Activated CD4-positive, alpha-beta T cell treated with anti-CD3 and anti-CD28 coated beads, Interleukin-10, Interleukin-2, amounts not matched to agents 100 ng/mL and 50 ng/mL, durations not matched to agents 16 hours and 8 hours (primary cell): ENCODE measurements around the gene TMA16.
A peak's percentile ranks its signal among the peaks of the same experiment; 100 is the strongest.
"Not testable (repeated sequence)": the region's sequence is repeated elsewhere in the genome, so short reads cannot be mapped to it uniquely, and the experiment has no call there.

Experiments used
- DNase-seq: peaks from one replicate; pipeline ENCODE4 v3.0.0-alpha.2; 2020

The TMA16 gene

DNA sequence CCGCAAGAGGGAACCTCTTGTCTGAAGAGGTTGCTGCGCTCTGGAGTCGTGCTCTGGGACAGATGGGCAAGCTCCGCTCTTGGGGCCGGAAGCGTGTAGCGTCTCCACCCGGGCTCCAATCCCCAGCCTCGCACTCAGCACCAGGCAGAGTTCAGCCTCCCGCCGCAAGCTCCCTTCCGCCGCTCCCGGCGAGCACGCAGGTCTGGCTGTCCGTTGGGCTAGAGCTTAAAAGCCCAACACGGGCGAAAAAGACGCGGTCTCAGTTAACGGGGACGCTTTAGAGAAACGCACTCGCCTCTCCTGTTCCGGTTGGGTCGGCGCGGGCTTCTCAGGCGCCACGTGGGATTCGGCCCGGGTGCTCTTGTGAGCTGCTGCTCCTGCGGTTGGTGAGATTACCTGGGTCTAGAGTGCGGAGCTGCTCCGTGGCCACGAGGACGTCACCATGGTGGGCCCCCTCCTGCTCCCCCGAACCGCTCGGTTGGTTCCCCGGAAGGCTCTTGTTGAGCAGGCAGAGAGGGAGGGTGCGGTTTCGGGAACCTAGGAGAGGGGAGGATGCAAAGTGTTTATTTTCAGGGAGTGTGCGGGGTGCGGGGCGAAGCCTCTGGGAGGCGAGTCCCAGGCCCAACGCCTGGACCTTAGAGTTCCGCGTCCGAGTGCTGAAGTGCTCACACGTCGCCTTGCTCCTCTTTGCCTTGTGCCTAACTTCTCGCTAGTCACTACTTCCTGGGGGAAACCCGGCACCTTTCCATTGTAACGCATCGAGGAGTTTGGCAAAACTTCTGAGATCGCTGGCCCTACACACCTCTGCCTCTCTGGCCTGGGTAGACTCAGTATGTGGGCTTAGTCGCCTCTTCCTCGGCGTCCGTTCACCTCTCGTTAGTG lies at the start of gene TMA16:
TMA16 (plus strand) TSS at position 331 of the 882 bp plus-strand sequence; CDS start at position 443, 112 bp downstream.
- peak; percentile 95 for DNase-seq

DNA sequence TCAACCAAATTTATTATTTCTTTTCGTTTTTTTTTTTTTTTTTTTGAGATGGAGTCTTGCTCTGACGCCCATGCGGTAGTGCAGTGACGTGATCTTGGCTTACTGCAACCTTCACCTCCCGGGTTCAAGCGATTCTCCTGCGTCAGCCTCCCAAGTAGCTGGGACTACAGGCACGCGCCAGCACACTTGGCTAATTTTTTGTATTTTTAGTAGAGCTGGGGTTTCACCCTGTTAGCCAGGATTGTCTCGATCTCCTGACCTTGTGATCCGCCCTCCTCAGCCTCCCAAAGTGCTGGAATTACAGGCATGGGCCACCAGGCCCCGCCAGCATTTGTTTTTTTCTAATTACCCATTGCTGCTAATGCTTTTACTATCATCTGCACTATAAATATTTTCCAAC lies 47.5 kb upstream of the TMA16 start:
- not testable (repeated sequence) for DNase-seq

DNA sequence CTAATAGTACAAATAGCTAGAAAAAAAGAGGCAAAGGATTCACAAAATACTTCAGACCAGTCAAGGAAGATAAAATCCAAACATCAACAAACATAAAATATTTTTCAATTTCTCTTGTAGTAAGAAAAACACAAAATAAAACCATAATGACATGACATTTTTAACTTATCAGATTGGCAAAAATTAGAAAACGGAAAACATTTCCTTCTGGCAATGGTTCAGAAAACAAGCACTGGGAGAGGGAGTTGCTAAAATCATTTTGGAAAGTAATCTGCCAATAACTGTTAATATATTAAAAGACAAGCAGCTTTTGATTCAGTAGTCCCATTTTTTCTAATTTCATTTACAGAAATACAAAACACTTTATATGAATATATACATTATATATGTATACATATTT lies 47.0 kb upstream of the TMA16 start:
- no peak for DNase-seq

DNA sequence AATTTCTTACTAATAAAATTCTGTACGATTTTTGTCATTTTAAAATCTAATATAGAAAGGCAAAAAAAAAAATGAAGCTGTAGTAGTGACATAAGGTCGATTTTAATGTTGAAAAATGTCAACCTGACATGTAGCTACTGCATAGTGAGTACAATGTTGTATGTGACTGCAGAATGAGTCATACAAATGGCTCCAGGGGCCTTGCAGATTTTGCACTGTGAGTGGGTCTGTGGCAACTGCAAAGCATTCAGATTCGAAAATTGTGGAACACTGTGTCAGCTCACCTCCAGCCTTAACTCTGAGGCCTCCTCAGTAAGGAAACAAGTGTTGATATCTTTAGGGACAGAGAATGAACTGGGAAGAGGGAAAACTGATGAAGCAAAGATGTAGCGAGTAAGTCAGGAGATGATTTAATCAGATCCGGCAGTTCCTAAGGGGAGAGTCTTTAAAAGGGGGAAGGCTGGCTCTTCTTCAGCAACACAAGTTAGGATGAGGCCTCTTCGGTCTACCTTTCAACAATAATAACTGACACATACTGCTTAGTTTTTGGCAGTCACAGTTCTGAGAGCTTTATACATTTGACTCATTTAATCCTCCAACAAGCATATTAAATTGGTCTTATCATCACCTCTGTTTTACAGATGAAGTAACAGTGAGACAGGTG lies 45.8 kb upstream of the TMA16 start:
- no peak for DNase-seq

DNA sequence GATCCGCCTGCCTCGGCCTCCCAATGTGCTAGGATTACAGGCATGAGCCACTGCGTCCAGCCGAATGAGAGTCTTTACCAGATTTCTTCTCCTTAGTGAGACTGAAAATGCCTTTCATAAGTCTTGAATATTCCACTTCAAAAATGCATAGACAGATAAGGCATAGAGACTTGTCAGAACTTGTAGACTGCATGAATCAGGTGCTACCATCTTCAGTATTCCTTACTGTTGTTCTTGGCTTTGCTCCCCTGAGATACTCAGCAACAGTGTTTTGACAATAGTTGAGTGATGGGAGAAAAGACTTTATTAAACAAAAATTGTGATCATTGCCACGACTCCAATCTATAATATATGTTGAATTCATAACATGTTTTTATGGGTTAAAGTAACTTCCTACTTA lies 31.9 kb upstream of the TMA16 start:
- no peak for DNase-seq

DNA sequence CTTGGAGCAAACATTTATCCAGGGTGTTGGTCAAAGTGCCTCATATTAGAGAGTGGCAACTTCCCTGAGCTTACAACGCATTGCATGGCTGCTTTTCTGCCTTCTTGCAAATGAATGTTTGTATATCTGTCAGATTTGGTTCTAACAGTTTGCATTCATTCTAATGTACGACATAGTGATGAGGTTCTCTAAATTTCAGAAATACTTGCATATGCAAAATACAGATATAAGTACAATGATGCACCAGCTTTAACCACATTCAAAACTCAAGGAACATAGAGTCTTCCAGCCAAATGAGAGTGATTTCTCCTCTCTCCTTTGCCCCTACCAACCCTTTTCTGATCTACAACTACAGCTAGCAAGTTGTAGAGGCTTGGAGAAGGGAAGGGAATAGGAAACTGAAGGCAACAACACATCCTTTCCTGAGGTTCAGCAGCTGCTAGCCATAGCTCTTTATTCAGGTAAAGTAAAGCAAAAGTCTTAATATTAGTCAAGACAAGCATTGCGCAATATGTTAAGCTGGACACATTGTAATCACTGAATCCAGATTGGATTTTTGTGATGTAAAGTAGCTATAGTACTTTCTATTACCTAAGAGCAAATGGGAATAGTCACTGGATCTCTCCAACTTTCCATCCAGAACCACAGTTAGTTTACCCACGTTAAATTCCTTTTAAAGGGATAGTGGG lies 27.3 kb upstream of the TMA16 start:
- no peak for DNase-seq

DNA sequence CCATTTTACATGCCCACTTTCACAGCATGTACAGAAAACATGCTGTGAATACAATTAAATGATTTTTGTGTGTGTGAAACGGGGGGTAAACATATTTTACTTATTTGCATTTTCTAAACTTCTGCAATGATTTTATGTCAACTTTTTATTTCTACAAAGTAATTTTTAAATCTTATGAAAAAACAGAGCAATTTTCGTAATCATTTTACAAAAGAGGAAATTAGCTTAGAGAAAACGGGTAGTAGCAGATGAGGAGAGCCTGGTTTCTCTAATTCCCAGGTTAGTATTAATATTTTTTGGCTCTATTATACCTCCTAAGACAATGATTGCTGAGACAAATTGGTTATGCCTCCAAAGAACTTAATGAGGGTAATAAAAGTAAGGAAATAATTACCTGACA lies 24.1 kb upstream of the TMA16 start:
- DNase-seq = no peak

DNA sequence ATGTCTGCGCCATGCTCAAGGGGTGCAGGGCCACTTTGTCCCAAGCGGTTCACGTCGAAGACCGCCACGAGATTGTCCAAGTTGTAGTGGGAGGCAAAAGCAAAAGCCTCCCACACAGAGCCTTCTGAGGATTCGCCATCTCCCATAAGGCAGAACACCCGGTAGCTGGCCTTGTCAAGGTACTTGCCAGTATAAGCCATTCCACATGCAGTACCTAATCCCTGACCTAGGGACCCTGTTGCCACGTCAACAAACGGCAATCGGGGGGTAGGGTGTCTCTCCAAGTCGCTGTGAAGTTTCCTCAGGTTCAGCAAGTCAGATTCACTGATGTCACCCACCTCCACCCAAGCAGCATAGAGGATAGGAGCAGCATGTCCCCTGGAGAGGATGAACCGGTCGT lies 21.4 kb upstream of the TMA16 start:
- no peak for DNase-seq

DNA sequence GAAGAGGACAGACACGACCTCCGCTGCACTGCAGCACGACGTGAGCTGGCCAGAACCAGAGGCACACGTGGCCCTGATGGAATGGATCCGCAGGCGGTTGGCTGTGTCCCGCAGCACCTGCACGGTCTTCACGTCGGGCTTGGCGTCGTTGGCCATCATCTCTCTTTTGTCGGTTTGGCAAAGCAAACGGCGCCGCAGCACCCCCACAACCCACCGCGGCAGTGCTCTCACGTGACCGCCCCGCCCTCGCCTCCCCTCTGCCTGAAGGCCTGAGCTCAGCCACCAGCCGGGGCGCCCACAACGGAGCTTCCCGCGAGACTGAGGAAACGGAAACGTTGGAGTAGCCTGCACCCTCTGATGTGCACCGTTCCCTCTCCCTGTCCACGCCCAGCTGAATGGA lies 20.9 kb upstream of the TMA16 start, which contains the start of gene TKTL2:
TKTL2 (minus strand) TSS at position 179 of the 400 bp plus-strand sequence; CDS start at position 159, 20 bp downstream.
- no peak for DNase-seq

DNA sequence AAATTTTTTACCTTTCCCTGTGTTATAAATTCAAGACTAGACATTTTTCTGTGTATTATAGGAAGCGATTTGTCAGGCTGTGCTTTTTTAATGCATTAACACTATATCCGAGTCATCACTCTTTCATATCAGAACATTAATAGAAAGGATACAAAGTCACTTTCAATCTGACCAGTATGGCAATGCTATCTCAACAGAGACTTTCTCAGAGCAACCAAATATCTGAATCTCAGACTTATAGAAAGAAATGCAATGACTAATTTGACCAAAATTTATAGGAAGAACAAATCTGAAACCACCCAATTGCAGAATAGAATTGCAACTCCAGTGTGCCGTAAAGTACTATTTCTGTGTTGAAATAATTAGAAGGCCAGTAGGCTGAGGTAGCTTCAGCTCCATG lies 20.5 kb upstream of the TMA16 start:
- DNase-seq = peak; percentile 16

DNA sequence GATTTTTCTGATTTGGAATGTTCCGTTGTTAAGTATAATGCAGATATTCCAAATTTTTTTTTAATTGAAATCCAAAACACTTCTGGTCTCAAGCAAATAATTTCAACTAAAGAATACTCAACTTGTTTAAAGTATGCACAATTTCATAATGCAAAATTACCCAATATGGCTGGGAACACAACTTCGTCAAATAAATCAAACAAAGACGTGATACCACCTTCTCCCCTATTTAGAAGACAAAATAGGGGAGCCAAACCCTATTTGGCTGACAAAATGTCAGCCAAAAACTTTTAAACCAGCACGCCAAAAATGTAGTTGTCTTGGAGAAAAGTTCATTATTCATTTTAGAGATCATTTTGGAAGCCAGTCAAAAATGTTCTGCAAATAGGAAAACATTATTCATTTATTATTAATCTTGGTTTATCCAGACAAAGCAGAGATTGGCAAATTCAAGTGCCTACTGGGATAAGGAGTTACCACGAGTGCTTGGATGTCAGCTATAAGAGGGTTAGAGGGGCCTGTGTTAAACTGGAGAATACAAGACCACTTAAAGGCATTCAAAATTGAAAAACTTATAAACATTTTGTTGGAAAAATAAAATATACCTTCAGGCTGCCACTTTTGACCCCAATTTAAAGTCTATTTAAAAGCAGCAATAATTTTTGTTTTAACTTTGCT lies 17.6 kb upstream of the TMA16 start:
- DNase-seq = no peak

DNA sequence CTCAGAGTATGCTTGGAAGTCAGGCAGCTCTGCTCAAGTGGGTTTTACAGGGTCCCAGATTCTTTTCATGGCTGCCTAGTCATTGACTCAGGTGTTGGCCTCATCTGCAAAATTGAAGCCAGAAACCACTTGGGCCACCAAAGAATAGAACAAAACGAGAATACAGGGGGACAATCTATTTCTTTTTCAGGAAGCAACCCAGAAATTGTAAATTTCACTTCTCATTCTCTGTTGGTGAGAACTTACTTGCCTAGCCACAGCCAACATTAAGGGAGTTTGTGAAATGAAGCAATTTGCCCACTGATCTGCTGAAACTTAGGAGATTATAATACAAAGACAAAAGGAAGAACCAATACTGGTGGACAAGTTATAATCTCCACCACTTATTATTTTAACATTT lies 12.3 kb upstream of the TMA16 start:
- no peak for DNase-seq

DNA sequence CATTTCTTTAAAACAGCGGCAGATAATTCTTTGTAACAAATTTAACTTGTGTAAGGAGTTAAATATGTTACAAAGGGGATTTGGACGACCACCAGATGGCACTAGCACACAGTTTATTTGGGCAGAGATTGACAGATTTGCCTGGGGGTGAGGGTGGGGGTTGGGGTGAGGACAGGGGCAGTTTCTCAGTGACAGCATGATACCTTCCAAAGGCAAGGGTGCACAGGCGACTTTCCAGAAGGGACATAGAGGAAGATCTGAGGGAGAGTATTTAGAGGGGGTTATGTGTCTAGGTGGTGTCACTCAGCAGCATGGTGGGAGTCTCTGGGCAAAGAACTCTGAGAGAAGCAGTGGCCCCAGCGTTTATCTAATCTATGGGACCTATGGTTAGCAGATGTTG lies 9.6 kb upstream of the TMA16 start:
- peak; percentile 53 for DNase-seq

DNA sequence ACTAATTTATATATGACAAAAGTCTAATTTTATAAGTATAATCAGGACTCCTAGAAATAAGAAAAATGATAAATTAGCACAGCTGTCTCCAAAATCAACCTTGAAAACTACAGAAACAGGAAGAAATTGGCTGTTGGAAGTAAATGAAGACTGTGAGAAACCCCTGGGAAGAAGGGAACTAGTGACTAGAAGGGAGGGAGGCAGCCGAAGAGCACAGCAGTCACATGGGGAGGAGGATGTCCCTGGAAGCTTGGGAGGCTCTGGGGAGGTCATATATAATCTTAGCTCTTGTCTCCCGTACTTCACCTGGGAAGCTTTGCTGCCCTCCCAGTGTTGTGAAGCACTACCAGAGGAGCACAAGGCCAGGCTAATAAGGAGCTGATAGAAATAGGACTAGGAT lies 8.9 kb upstream of the TMA16 start:
- no peak for DNase-seq

DNA sequence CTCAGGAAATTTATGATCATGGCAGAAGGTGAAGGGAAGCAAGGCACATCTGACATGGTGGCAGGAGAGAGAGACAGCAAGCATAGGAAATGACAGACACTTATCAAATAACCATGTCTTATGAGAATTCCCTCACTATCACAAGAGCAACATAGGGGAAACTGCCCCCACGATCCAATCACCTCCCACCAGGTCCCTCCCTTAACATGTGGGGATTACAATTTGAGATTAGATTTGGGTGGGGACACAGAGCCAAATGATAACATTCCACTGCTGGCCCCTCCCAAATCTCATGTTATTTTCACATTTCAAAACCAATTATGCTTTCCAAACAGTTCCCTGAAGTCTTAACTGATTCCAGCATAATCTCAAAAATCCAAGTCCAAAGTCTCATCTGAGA lies 8.2 kb upstream of the TMA16 start:
- no peak for DNase-seq

DNA sequence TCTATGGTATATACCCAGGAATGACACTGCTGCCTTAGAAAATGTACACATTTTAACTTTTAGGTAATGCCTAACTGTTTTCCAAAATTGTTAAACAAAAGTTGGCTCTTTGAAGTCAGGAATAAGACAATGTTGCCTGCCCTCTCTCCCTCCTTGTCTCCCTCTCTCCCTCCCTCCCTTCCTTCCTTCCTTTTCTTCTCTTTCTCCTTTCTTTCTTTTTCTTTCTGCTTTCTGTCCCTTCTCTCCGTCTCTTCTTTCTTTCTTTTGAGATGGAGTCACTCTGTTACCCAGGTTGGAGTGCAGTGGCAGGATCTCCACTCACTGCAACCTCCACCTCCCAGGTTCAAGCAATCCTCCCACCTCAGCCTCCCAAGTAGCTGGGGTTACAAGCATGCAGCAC lies 4.6 kb upstream of the TMA16 start:
- DNase-seq = no peak

DNA sequence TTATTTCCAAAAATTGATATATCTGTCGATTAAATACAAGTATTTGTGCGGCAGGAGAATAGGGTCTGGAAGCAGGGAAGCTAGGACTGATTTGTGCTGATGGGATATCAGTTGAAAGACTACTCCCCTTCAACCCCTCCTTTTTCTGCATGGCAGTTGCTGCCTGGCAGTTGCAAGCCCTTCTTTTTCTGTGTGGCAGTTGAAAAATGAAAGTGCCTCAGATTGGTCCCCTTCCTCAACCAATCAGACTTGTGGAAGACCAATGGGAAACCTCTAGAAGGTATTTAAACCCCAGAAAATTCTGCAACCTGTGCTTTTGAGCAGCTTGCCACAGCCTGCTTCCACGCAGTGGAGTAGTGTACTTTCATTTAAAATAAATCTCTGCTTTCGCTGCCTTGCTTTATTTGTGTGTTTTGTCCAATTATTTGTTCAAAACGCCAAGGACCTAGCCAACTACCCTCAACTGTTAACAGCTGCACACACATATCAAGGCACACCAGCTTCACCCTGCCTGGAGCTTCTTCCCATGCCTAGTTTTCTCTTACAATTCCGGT lies 1.5 kb upstream of the TMA16 start:
- peak; percentile 22 for DNase-seq

DNA sequence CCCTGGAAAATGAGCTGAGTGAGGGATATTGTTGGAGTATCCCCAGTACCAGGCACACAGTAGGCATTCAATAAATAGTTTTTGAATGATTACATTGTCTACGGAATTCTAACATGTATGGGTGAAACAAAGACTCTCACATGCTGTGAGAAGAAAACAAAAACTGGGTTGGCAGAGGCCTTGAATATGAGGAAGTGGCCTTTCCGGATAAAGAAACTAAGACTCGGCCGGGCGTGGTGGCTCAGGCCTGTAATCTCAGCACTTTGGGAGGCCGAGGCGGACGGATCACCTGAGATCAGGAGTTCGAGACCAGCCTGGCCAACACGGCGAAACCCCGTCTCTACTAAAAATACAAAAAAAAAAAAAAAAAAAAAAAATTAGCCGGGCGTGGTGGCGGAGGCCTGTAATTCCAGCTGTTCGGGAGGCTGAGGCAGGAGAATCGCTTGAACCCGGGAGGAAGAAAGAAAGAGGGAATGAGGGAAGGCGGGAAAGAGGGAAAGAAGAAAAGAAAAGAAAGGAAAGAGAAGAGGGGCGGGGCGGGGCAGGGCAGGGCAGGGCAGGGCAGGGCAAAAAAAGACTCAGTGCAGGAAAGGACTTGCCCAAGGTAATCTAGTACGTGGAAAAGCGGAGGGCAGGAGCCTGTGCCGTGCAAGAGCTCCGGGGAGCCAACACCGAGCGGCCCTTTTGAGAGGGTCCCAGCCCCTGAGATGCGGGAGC lies 689 bp upstream of the TMA16 start:
- DNase-seq = no peak

DNA sequence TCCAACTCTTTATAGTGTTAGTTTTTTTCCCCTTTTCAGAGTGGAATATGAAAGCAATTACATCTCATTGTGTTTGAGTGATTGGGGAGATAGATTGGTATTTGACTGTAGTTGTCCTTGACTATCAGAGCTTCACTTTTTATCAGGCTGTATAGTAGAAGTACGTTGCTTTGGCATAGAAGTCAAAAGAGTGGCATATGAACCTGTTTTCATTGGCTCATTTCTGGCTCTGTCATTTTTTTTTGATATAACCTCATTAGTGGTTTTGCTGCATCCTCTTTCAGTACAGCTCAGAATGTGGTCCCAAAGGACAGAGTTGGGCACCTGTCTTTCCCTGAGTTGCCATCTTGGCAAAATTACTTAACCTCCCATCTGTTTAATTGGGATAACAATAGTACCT lies 1.4 kb downstream of the TMA16 start:
- peak; percentile 44 for DNase-seq

DNA sequence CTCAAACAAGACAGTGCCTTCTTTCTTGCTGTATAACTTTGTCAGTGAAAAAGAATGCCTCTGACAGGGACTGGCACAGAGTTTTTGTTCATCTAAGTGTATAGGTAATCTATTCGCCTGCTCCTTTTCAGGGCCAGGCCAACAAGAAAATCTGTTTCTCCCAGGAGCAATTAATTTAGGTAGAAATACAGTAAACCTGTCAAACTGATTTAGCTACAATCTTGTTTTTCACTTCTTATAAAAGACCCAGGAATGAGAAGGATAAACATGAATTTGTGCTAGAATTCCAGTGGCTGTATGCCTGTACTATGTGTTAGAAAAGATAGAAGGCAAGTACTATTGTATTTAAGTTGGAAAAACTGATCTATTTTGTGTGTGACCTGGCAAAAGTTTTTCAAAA lies 6.1 kb downstream of the TMA16 start:
- no peak for DNase-seq

DNA sequence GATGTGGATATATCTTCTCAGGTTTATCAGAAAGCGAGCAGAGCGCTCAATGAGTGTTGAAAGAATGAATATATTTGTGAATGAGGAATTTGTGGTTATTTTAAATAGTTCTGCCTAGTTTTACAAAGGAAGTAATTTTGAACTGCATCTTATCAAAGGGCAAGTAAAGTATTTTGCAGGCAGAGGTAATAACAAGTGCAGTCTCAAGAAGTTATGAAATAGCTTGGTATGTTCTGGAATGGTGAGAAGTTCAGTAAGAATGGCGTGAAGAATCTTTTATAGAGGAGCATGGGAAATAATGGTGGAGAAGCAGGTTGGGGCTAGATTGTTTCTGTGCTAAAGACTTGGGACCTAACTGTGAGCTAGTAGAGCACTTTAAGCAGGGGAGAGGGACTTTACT lies 10.9 kb downstream of the TMA16 start:
- DNase-seq = no peak

DNA sequence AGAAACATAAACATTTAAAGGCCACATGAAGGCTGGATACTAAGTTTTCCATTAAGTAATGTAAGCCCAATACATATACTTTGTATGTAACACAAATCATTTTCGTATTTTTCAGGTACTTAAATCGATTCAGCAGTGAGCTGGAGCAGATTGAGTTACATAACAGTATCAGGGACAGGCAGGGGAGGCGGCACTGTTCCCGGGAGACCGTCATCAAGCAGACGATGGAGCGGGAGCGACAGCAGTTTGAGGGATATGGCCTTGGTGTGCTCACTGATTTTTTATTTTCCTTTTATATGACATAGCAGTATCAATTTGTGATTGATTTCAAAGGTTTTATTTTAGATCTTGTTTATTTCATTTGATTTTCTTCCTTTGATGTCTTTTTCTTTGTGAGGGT lies 20.7 kb downstream of the TMA16 start:
- no peak for DNase-seq
